Mammary epithelial cell (primary cell): ENCODE results near the gene NUP42.

Source experiments
- EZH2 ChIP-seq: IDR thresholded peaks from 2 replicates; pipeline ENCODE4 v1.6.1; 2012; ENCODE audit warnings: low read length, inconsistent platforms, borderline replicate concordance
- TF ChIP-seq, protein P1 (sequence below), 2 donors: IDR thresholded peaks in 1 of 2; conservative IDR thresholded peaks in 1 of 2; 2 replicates each; pipeline ENCODE4 v1.5.1; 2011 to 2012; ENCODE audit warnings: inconsistent platforms in 2 of 2, low read length in 2 of 2, mild to moderate bottlenecking in 2 of 2, control low read depth in 1 of 2, low read depth in 1 of 2; ENCODE audit not compliant: insufficient read depth in 1 of 2; ENCODE audit errors: extremely low read depth in 1 of 2

DNA sequence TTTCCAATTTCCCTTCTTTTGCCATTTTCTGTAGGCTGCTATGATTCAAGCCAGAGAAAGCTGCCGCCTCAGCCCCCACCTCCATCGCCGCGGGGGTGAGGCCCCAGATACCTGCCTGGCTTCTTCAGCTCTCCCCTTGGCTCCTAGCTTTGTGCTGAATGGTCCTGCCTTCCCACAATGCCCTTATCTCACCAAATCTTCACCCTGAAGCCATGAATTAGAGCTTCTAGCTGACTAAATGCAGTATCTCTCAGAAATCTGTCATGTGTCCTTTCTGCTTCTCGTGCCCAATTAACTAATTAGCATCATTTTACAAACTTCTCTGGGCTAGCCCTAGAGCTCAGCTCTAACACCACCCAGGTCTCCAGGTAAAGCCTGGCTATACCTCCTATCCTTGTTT is 32.6 kb downstream of the NUP42 start:
- TF ChIP-seq EZH2, result no peak
- TF ChIP-seq, protein P1, sequence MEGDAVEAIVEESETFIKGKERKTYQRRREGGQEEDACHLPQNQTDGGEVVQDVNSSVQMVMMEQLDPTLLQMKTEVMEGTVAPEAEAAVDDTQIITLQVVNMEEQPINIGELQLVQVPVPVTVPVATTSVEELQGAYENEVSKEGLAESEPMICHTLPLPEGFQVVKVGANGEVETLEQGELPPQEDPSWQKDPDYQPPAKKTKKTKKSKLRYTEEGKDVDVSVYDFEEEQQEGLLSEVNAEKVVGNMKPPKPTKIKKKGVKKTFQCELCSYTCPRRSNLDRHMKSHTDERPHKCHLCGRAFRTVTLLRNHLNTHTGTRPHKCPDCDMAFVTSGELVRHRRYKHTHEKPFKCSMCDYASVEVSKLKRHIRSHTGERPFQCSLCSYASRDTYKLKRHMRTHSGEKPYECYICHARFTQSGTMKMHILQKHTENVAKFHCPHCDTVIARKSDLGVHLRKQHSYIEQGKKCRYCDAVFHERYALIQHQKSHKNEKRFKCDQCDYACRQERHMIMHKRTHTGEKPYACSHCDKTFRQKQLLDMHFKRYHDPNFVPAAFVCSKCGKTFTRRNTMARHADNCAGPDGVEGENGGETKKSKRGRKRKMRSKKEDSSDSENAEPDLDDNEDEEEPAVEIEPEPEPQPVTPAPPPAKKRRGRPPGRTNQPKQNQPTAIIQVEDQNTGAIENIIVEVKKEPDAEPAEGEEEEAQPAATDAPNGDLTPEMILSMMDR (conservative IDR thresholded peaks at IDR 0.05 in 1 of 2, IDR thresholded peaks at IDR 0.05 in 1 of 2; ENCODE audit: extremely low read depth in 1 of 2, insufficient read depth in 1 of 2, low read depth in 1 of 2, low read length in 2 of 2), result no peak
